ENCODE data around the gene KLHL2.
A peak's percentile ranks its signal among the peaks of the same experiment; 100 is the strongest.

Gene KLHL2

GRCh38 chr4:165289423-165289785 is 82.0 kb downstream of the KLHL2 start:
- Histone ChIP-seq H3K4me1 (ENCODE audit: control insufficient read depth, insufficient read depth, low read length) (0 out of 2 replicates have a peak, but pooled peaks cover 1% of the 10 kb centered on the region), H3K27ac (ENCODE audit: low read depth, low read length) (no peak overlapping the region), H3K9ac (ENCODE audit: low read length) (no peak overlapping the region), H3K36me3 (ENCODE audit: control insufficient read depth, insufficient read depth, low read length) (no peaks in the 10 kb centered on the region), H3K4me3 (ENCODE audit: low read depth, low read length) (no peak overlapping the region), H3K27me3 (ENCODE audit: control insufficient read depth, insufficient read depth, low read length) (no peaks in the 10 kb centered on the region), H3K9me3 (ENCODE audit: control insufficient read depth, insufficient read depth, low read depth, low read length) (peaks cover under 1% of the 10 kb centered on the region; the same call in 1 of the 2 replicates)

GRCh38 chr4:165293061-165293460 is 85.7 kb downstream of the KLHL2 start:
- no peak overlapping the region for H3K27ac ChIP-seq (ENCODE audit: low read depth, low read length)
- peak overlapping the region; percentile 38 for H3K9ac ChIP-seq (ENCODE audit: low read length)
- peaks cover 7% of the 10 kb centered on the region for H3K36me3 ChIP-seq (ENCODE audit: control insufficient read depth, insufficient read depth, low read length)
- H3K4me3 ChIP-seq (ENCODE audit: low read depth, low read length): no peak overlapping the region
- H3K9me3 ChIP-seq (ENCODE audit: control insufficient read depth, insufficient read depth, low read depth, low read length): no peaks in the 10 kb centered on the region
- no peaks in the 10 kb centered on the region for H3K27me3 ChIP-seq (ENCODE audit: control insufficient read depth, insufficient read depth, low read length)
- peaks cover 7% of the 10 kb centered on the region for H3K4me1 ChIP-seq (ENCODE audit: control insufficient read depth, insufficient read depth, low read length)

GRCh38 chr4:165293927-165294649 is 86.7 kb downstream of the KLHL2 start:
- Histone ChIP-seq H3K4me3 (ENCODE audit: low read depth, low read length) (no peak overlapping the region), H3K9me3 (ENCODE audit: control insufficient read depth, insufficient read depth, low read depth, low read length) (no peaks in the 10 kb centered on the region), H3K9ac (ENCODE audit: low read length) (no peak overlapping the region), H3K27me3 (ENCODE audit: control insufficient read depth, insufficient read depth, low read length) (no peaks in the 10 kb centered on the region), H3K36me3 (ENCODE audit: control insufficient read depth, insufficient read depth, low read length) (peaks cover 7% of the 10 kb centered on the region), H3K4me1 (ENCODE audit: control insufficient read depth, insufficient read depth, low read length) (peaks cover 7% of the 10 kb centered on the region), H3K27ac (ENCODE audit: low read depth, low read length) (no peak overlapping the region)

GRCh38 chr4:165294907-165295306 is 87.5 kb downstream of the KLHL2 start:
- H3K4me3 ChIP-seq (ENCODE audit: low read depth, low read length): no peak overlapping the region
- H3K4me1 ChIP-seq (ENCODE audit: control insufficient read depth, insufficient read depth, low read length): peaks cover 7% of the 10 kb centered on the region
- H3K9me3 ChIP-seq (ENCODE audit: control insufficient read depth, insufficient read depth, low read depth, low read length): no peaks in the 10 kb centered on the region
- no peak overlapping the region for H3K27ac ChIP-seq (ENCODE audit: low read depth, low read length)
- no peak overlapping the region for H3K9ac ChIP-seq (ENCODE audit: low read length)
- H3K27me3 ChIP-seq (ENCODE audit: control insufficient read depth, insufficient read depth, low read length): no peaks in the 10 kb centered on the region
- peaks cover 7% of the 10 kb centered on the region for H3K36me3 ChIP-seq (ENCODE audit: control insufficient read depth, insufficient read depth, low read length)

- Histone ChIP-seq H3K27me3 (ENCODE audit: control insufficient read depth, insufficient read depth, low read length) (no peaks in the 10 kb centered on the region), H3K4me1 (ENCODE audit: control insufficient read depth, insufficient read depth, low read length) (peaks cover 7% of the 10 kb centered on the region), H3K27ac (ENCODE audit: low read depth, low read length) (no peak overlapping the region), H3K36me3 (ENCODE audit: control insufficient read depth, insufficient read depth, low read length) (peaks cover 7% of the 10 kb centered on the region), H3K9me3 (ENCODE audit: control insufficient read depth, insufficient read depth, low read depth, low read length) (no peaks in the 10 kb centered on the region), H3K9ac (ENCODE audit: low read length) (no peak overlapping the region), H3K4me3 (ENCODE audit: low read depth, low read length) (no peak overlapping the region)
Measured at GRCh38 chr4:165297626-165298025, 90.3 kb downstream of the KLHL2 start.

GRCh38 chr4:165299399-165300060 is 92.2 kb downstream of the KLHL2 start:
- Histone ChIP-seq H3K9ac (ENCODE audit: low read length) (no peak overlapping the region), H3K4me1 (ENCODE audit: control insufficient read depth, insufficient read depth, low read length) (peaks cover 5% of the 10 kb centered on the region), H3K4me3 (ENCODE audit: low read depth, low read length) (no peak overlapping the region), H3K9me3 (ENCODE audit: control insufficient read depth, insufficient read depth, low read depth, low read length) (no peaks in the 10 kb centered on the region), H3K27me3 (ENCODE audit: control insufficient read depth, insufficient read depth, low read length) (no peaks in the 10 kb centered on the region), H3K36me3 (ENCODE audit: control insufficient read depth, insufficient read depth, low read length) (peaks cover 7% of the 10 kb centered on the region), H3K27ac (ENCODE audit: low read depth, low read length) (no peak overlapping the region)

- H3K27me3 ChIP-seq (ENCODE audit: control insufficient read depth, insufficient read depth, low read length): no peaks in the 10 kb centered on the region
- H3K4me3 ChIP-seq (ENCODE audit: low read depth, low read length): no peak overlapping the region
- H3K9ac ChIP-seq (ENCODE audit: low read length): no peak overlapping the region
- H3K4me1 ChIP-seq (ENCODE audit: control insufficient read depth, insufficient read depth, low read length): no peaks in the 10 kb centered on the region
- peaks cover 7% of the 10 kb centered on the region for H3K36me3 ChIP-seq (ENCODE audit: control insufficient read depth, insufficient read depth, low read length)
- H3K27ac ChIP-seq (ENCODE audit: low read depth, low read length): no peak overlapping the region
- H3K9me3 ChIP-seq (ENCODE audit: control insufficient read depth, insufficient read depth, low read depth, low read length): no peaks in the 10 kb centered on the region
Measured at GRCh38 chr4:165301833-165302232, 94.5 kb downstream of the KLHL2 start.

GRCh38 chr4:165302658-165303057 is 95.3 kb downstream of the KLHL2 start:
- Histone ChIP-seq H3K9me3 (ENCODE audit: control insufficient read depth, insufficient read depth, low read depth, low read length) (no peaks in the 10 kb centered on the region), H3K27ac (ENCODE audit: low read depth, low read length) (no peak overlapping the region), H3K27me3 (ENCODE audit: control insufficient read depth, insufficient read depth, low read length) (no peaks in the 10 kb centered on the region), H3K4me1 (ENCODE audit: control insufficient read depth, insufficient read depth, low read length) (no peaks in the 10 kb centered on the region), H3K36me3 (ENCODE audit: control insufficient read depth, insufficient read depth, low read length) (peaks cover 4% of the 10 kb centered on the region), H3K4me3 (ENCODE audit: low read depth, low read length) (no peak overlapping the region), H3K9ac (ENCODE audit: low read length) (no peak overlapping the region)

GRCh38 chr4:165308166-165308565 is 100.8 kb downstream of the KLHL2 start:
- Histone ChIP-seq H3K9me3 (ENCODE audit: control insufficient read depth, insufficient read depth, low read depth, low read length) (no peaks in the 10 kb centered on the region), H3K27me3 (ENCODE audit: control insufficient read depth, insufficient read depth, low read length) (no peaks in the 10 kb centered on the region), H3K9ac (ENCODE audit: low read length) (no peak overlapping the region), H3K4me1 (ENCODE audit: control insufficient read depth, insufficient read depth, low read length) (no peaks in the 10 kb centered on the region), H3K4me3 (ENCODE audit: low read depth, low read length) (no peak overlapping the region), H3K27ac (ENCODE audit: low read depth, low read length) (no peak overlapping the region), H3K36me3 (ENCODE audit: control insufficient read depth, insufficient read depth, low read length) (peaks cover 3% of the 10 kb centered on the region; the same call in 1 of the 2 replicates)

- Histone ChIP-seq H3K9ac (ENCODE audit: low read length) (no peak overlapping the region), H3K36me3 (ENCODE audit: control insufficient read depth, insufficient read depth, low read length) (peaks cover 3% of the 10 kb centered on the region; the same call in 1 of the 2 replicates), H3K27ac (ENCODE audit: low read depth, low read length) (no peak overlapping the region), H3K27me3 (ENCODE audit: control insufficient read depth, insufficient read depth, low read length) (no peaks in the 10 kb centered on the region), H3K9me3 (ENCODE audit: control insufficient read depth, insufficient read depth, low read depth, low read length) (no peaks in the 10 kb centered on the region), H3K4me1 (ENCODE audit: control insufficient read depth, insufficient read depth, low read length) (no peaks in the 10 kb centered on the region), H3K4me3 (ENCODE audit: low read depth, low read length) (no peak overlapping the region)
Measured at GRCh38 chr4:165308606-165309005, 101.2 kb downstream of the KLHL2 start.

- H3K4me3 ChIP-seq (ENCODE audit: low read depth, low read length): no peak overlapping the region
- H3K27me3 ChIP-seq (ENCODE audit: control insufficient read depth, insufficient read depth, low read length): no peaks in the 10 kb centered on the region
- no peaks in the 10 kb centered on the region for H3K9me3 ChIP-seq (ENCODE audit: control insufficient read depth, insufficient read depth, low read depth, low read length)
- H3K27ac ChIP-seq (ENCODE audit: low read depth, low read length): no peak overlapping the region
- H3K9ac ChIP-seq (ENCODE audit: low read length): no peak overlapping the region
- H3K4me1 ChIP-seq (ENCODE audit: control insufficient read depth, insufficient read depth, low read length): no peaks in the 10 kb centered on the region
- H3K36me3 ChIP-seq (ENCODE audit: control insufficient read depth, insufficient read depth, low read length): peaks cover 3% of the 10 kb centered on the region; the same call in 1 of the 2 replicates
Measured at GRCh38 chr4:165309456-165309855, 102.1 kb downstream of the KLHL2 start.

Data from HUES6 (cell line).